Transverse colon (tissue), 4 donors: ENCODE measurements around the gene SCN5A.

Experiments used
- POLR2A ChIP-seq: fragments of 450-650 bp; IDR thresholded peaks from one replicate; pipeline ENCODE4 v1.6.1; 2016; ENCODE audit warnings: antibody characterized with exemption, mild to moderate bottlenecking, moderate library complexity
- POLR2AphosphoS5 ChIP-seq, 3 donors: sonication (generic); formaldehyde crosslinking; IDR thresholded peaks; one replicate each; pipeline ENCODE4 v1.6.1; 2016; ENCODE audit warnings: antibody characterized with exemption in 3 of 3
- TF ChIP-seq, protein P1 (sequence below), 5 experiments: fragments of 200-600 bp in 3 of 5; fragments of 450-650 bp in 2 of 5; sonication (generic) in 3 of 5; IDR thresholded peaks; 1 replicate in 2 of 5; 2 replicates in 3 of 5; pipeline ENCODE4 v1.5.1; 2016 to 2017; ENCODE audit warnings: antibody characterized with exemption in 5 of 5, inconsistent platforms in 3 of 5, mild to moderate bottlenecking in 2 of 5, moderate library complexity in 1 of 5

DNA sequence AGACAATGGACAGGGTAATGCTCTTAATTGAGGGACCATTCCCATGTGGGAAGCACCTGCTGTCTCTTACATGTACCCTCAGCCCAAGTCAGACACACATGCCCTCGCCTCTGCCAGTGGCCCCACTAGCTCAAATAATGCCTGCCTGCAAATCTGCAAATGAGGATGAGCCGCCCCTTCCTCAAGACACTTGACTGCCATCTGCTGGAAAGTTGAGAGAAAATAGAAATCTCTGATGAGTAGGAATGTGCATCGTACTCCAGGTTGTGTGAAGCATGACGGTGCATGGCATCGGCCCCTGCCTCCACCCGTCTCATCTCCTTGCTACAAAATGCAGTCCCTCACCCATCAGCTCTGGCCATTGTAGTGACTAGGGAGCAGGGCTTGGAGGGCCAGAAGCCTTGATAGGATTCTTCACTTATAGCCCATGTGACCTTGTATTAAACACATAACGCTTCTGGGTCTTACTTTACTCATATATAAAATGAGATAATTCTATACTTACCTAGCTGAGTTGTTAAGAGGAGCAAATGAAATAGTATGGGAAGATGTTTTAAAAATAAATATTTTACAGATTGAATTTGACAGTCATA, 6.3 kb upstream of the SCN5A start:
- TF ChIP-seq, protein P1, sequence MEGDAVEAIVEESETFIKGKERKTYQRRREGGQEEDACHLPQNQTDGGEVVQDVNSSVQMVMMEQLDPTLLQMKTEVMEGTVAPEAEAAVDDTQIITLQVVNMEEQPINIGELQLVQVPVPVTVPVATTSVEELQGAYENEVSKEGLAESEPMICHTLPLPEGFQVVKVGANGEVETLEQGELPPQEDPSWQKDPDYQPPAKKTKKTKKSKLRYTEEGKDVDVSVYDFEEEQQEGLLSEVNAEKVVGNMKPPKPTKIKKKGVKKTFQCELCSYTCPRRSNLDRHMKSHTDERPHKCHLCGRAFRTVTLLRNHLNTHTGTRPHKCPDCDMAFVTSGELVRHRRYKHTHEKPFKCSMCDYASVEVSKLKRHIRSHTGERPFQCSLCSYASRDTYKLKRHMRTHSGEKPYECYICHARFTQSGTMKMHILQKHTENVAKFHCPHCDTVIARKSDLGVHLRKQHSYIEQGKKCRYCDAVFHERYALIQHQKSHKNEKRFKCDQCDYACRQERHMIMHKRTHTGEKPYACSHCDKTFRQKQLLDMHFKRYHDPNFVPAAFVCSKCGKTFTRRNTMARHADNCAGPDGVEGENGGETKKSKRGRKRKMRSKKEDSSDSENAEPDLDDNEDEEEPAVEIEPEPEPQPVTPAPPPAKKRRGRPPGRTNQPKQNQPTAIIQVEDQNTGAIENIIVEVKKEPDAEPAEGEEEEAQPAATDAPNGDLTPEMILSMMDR (IDR thresholded peaks at IDR 0.05): peak in 4 of 5 experiments; percentile 8 to 31 (median 24)
- TF ChIP-seq POLR2A (no peak), POLR2AphosphoS5 (IDR thresholded peaks at IDR 0.05) (no peak)
